A673 (cell line): ENCODE measurements around the gene ACKR3. TPM values are rescaled to one million over a fixed set of nuclear protein-coding genes. Genes with fewer than 3 reads are reported as not detected.

ENCODE experiments used
- BruUV-seq: library from RNA; stranded (reverse); fragments of 400-500 nt; replicated peaks from 2 replicates; lab custom pipeline; 2021; lab: Mats Ljungman, UMichigan
- CTCF ChIA-PET: fragments of 300-600 bp; sonication (Branson Sonifier 250); formaldehyde crosslinking; loops from one replicate; lab custom pipeline; 2022; ENCODE audit warnings: antibody characterized with exemption; lab: Charles Lee
- POLR2A ChIA-PET: fragments of 300-600 bp; sonication (Branson Sonifier 250); formaldehyde crosslinking; loops from one replicate; lab custom pipeline; 2022; ENCODE audit warnings: antibody characterized with exemption; ENCODE audit not compliant: low non-redundant PET; lab: Charles Lee
- DNase-seq: peaks from one replicate; pipeline ENCODE4 v3.0.0-alpha.2; 2015; ENCODE audit warnings: low spot score
- H3K27ac ChIP-seq: fragments of 200-600 bp; sonication (generic); 2 replicates; pipeline ENCODE4 v1.5.1; 2016; ENCODE audit warnings: mixed run types, low read depth, mild to moderate bottlenecking, mixed read lengths, antibody characterized with exemption, low read length; ENCODE audit not compliant: poor library complexity, severe bottlenecking
- H3K27me3 ChIP-seq: fragments of 200-600 bp; sonication (generic); replicated peaks from 2 replicates; pipeline ENCODE4 v1.6.1; 2017; ENCODE audit warnings: mixed run types, low read depth, mild to moderate bottlenecking, mixed read lengths, antibody characterized with exemption, low read length; ENCODE audit not compliant: insufficient read depth, poor library complexity
- H3K36me3 ChIP-seq: fragments of 200-600 bp; sonication (generic); 2 replicates; pipeline ENCODE4 v1.6.1; 2016; ENCODE audit warnings: mixed run types, mild to moderate bottlenecking, mixed read lengths, antibody characterized with exemption, low read length; ENCODE audit not compliant: insufficient read depth, poor library complexity, severe bottlenecking
- H3K4me1 ChIP-seq: fragments of 200-600 bp; sonication (generic); 2 replicates; pipeline ENCODE4 v1.6.1; 2017; ENCODE audit warnings: mixed run types, mild to moderate bottlenecking, mixed read lengths, antibody characterized with exemption, low read length; ENCODE audit not compliant: insufficient read depth, poor library complexity, severe bottlenecking
- H3K4me3 ChIP-seq: fragments of 200-600 bp; sonication (generic); 2 replicates; pipeline ENCODE4 v1.5.1; 2016; ENCODE audit warnings: low read depth, mixed run types, mild to moderate bottlenecking, mixed read lengths, low read length; ENCODE audit not compliant: poor library complexity, severe bottlenecking
- H3K9me3 ChIP-seq: fragments of 200-600 bp; sonication (generic); 2 replicates; pipeline ENCODE4 v1.6.1; 2016; ENCODE audit warnings: mixed run types, low read depth, mild to moderate bottlenecking, mixed read lengths, antibody characterized with exemption, low read length; ENCODE audit not compliant: poor library complexity, severe bottlenecking
- EZH2 ChIP-seq: fragments of 200-600 bp; sonication (generic); IDR thresholded peaks from 2 replicates; pipeline ENCODE4 v1.6.1; 2017; ENCODE audit warnings: borderline replicate concordance, low read depth, mild to moderate bottlenecking, mixed read lengths, antibody characterized with exemption, low read length; ENCODE audit not compliant: poor library complexity, severe bottlenecking
- intact Hi-C: fragments of 100-400 bp; cut with micrococcal nuclease; formaldehyde crosslinking; loops from one replicate; pipeline ENCODE4 v1.10.0; 2022; ENCODE audit not compliant: unreplicated experiment
- total RNA-seq: library from RNA; stranded (reverse); gene quantifications from 2 replicates; pipeline ENCODE4 v1.2.3, GENCODE V29; 2021
- TF ChIP-seq, protein P1 (sequence below): fragments of 300-800, 200-600 bp; sonication (generic); conservative IDR thresholded peaks from 2 replicates; pipeline ENCODE4 v1.5.1; 2017; ENCODE audit warnings: low read depth, mild to moderate bottlenecking, antibody characterized with exemption, low read length, moderate library complexity, mixed read lengths

The ACKR3 gene
- total RNA-seq, 1 experiment from 2014 or later = 0.52 TPM

- Histone ChIP-seq H3K27me3 (no peaks in the 10 kb centered on the region), H3K4me1 (no peaks in the 10 kb centered on the region), H3K4me3 (no peak overlapping the region), H3K36me3 (no peaks in the 10 kb centered on the region), H3K9me3 (no peaks in the 10 kb centered on the region), H3K27ac (no peak overlapping the region)
- BruUV-seq = no TSS peak
- DNase-seq = no peak
- ChIA-PET POLR2A (no interaction called here), CTCF (no interaction called here)
- TF ChIP-seq, protein P1, sequence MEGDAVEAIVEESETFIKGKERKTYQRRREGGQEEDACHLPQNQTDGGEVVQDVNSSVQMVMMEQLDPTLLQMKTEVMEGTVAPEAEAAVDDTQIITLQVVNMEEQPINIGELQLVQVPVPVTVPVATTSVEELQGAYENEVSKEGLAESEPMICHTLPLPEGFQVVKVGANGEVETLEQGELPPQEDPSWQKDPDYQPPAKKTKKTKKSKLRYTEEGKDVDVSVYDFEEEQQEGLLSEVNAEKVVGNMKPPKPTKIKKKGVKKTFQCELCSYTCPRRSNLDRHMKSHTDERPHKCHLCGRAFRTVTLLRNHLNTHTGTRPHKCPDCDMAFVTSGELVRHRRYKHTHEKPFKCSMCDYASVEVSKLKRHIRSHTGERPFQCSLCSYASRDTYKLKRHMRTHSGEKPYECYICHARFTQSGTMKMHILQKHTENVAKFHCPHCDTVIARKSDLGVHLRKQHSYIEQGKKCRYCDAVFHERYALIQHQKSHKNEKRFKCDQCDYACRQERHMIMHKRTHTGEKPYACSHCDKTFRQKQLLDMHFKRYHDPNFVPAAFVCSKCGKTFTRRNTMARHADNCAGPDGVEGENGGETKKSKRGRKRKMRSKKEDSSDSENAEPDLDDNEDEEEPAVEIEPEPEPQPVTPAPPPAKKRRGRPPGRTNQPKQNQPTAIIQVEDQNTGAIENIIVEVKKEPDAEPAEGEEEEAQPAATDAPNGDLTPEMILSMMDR = no peak
- TF ChIP-seq EZH2 = no peak
- intact Hi-C loops = no loop called here
Measured at GRCh38 chr2:236592821-236593220, 23.2 kb downstream of the ACKR3 start.

- Histone ChIP-seq H3K4me1 (no peaks in the 10 kb centered on the region), H3K27ac (no peak overlapping the region), H3K27me3 (no peaks in the 10 kb centered on the region), H3K36me3 (no peaks in the 10 kb centered on the region), H3K9me3 (no peaks in the 10 kb centered on the region), H3K4me3 (no peak overlapping the region)
- intact Hi-C loops = no loop called here
- CTCF ChIA-PET = no interaction called here
- TF ChIP-seq, protein P1 = no peak
- no peak for TF ChIP-seq EZH2
- DNase-seq = no peak
- POLR2A ChIA-PET = no interaction called here
- BruUV-seq = no TSS peak
Measured at GRCh38 chr2:236593531-236593930, 23.9 kb downstream of the ACKR3 start.

- Histone ChIP-seq H3K9me3 (no peaks in the 10 kb centered on the region), H3K36me3 (no peaks in the 10 kb centered on the region), H3K4me3 (no peak overlapping the region), H3K27me3 (no peaks in the 10 kb centered on the region), H3K4me1 (no peaks in the 10 kb centered on the region), H3K27ac (no peak overlapping the region)
- CTCF ChIA-PET = no interaction called here
- TF ChIP-seq, protein P1 = no peak
- no peak for TF ChIP-seq EZH2
- POLR2A ChIA-PET = no interaction called here
- no peak for DNase-seq
- intact Hi-C loops = no loop called here
- no TSS peak for BruUV-seq
Measured at GRCh38 chr2:236593956-236594355, 24.3 kb downstream of the ACKR3 start.
